ENCODE data around the gene NLGN1. TPM values are rescaled to one million over a fixed set of nuclear protein-coding genes. Genes with fewer than 3 reads are reported as not detected.

NLGN1 gene
- polyA plus RNA-seq, 1 donor from 2014 or later: 2.7 TPM

GRCh38 chr3:174255454-174255853, 857.9 kb downstream of the NLGN1 start:
- H3K27ac ChIP-seq (ENCODE audit: low read length): no peak overlapping the region
- TF ChIP-seq RAD21 (conservative IDR thresholded peaks at IDR 0.05): no peak
- no peak for TF ChIP-seq POLR2AphosphoS5 (IDR thresholded peaks at IDR 0.05)

GRCh38 chr3:174266476-174266875, 868.9 kb downstream of the NLGN1 start:
- Histone ChIP-seq H3K4me2 (ENCODE audit: low read length) (no peak overlapping the region), H3K9me3 (ENCODE audit: low read length) (no peaks in the 10 kb centered on the region), H3K9me2 (ENCODE audit: insufficient read depth, low read length) (no peaks in the 10 kb centered on the region), H3K27me3 (ENCODE audit: insufficient read depth, low read depth, low read length) (no peaks in the 10 kb centered on the region), H3K4me3 (ENCODE audit: low read length) (no peak overlapping the region), H3K27ac (ENCODE audit: low read length) (no peak overlapping the region), H3K9ac (ENCODE audit: low read length) (no peak overlapping the region), H3F3A (ENCODE audit: insufficient read depth, low read length, poor library complexity, severe bottlenecking) (no peaks in the 10 kb centered on the region), H2AFZ (ENCODE audit: low read depth, low read length) (no peak overlapping the region), H4K20me1 (ENCODE audit: insufficient read depth) (no peaks in the 10 kb centered on the region), H3K36me3 (ENCODE audit: insufficient read depth, low read length) (no peaks in the 10 kb centered on the region), H3K79me2 (replicated peaks; ENCODE audit: insufficient read depth, low read length) (no peaks in the 10 kb centered on the region)
- no peak for TF ChIP-seq MXI1 (conservative IDR thresholded peaks at IDR 0.05; ENCODE audit: poor library complexity, severe bottlenecking)
- TF ChIP-seq TAF1 (IDR thresholded peaks at IDR 0.05; ENCODE audit: low read depth): no peak
- no peak for TF ChIP-seq EP300 (conservative IDR thresholded peaks at IDR 0.05; ENCODE audit: poor library complexity, severe bottlenecking)
- TF ChIP-seq EZH2 (IDR thresholded peaks at IDR 0.05; ENCODE audit: borderline replicate concordance, insufficient read depth, low read length, poor library complexity, severe bottlenecking): no peak
- no peak for TF ChIP-seq RAD21 (conservative IDR thresholded peaks at IDR 0.05)
- no peak for TF ChIP-seq POLR2AphosphoS5 (IDR thresholded peaks at IDR 0.05)
- TF ChIP-seq REST (IDR thresholded peaks at IDR 0.05; ENCODE audit: borderline replicate concordance): no peak
- TF ChIP-seq CTCF (IDR thresholded peaks at IDR 0.05; ENCODE audit: poor library complexity, severe bottlenecking): no peak
- no peak for TF ChIP-seq SMC3 (conservative IDR thresholded peaks at IDR 0.05; ENCODE audit: poor library complexity)

More at GRCh38 chr3:174255454-174255853, 857.9 kb downstream of the NLGN1 start:
- Histone ChIP-seq H3K9me2 (ENCODE audit: insufficient read depth, low read length) (no peaks in the 10 kb centered on the region), H3K27me3 (ENCODE audit: insufficient read depth, low read depth, low read length) (no peaks in the 10 kb centered on the region), H3K9me3 (ENCODE audit: low read length) (no peaks in the 10 kb centered on the region), H3K79me2 (replicated peaks; ENCODE audit: insufficient read depth, low read length) (no peaks in the 10 kb centered on the region), H2AFZ (ENCODE audit: low read depth, low read length) (no peak overlapping the region), H3K4me3 (ENCODE audit: low read length) (no peak overlapping the region), H4K20me1 (ENCODE audit: insufficient read depth) (no peaks in the 10 kb centered on the region), H3K4me2 (ENCODE audit: low read length) (no peak overlapping the region), H3K9ac (ENCODE audit: low read length) (no peak overlapping the region), H3K36me3 (ENCODE audit: insufficient read depth, low read length) (peaks cover 3% of the 10 kb centered on the region), H3F3A (ENCODE audit: insufficient read depth, low read length, poor library complexity, severe bottlenecking) (no peaks in the 10 kb centered on the region)

GRCh38 chr3:174268061-174268460, 870.5 kb downstream of the NLGN1 start:
- H3K4me3 ChIP-seq (ENCODE audit: low read length): no peak overlapping the region
- no peaks in the 10 kb centered on the region for H3K9me2 ChIP-seq (ENCODE audit: insufficient read depth, low read length)
- no peaks in the 10 kb centered on the region for H3K36me3 ChIP-seq (ENCODE audit: insufficient read depth, low read length)

More at GRCh38 chr3:174268061-174268460, 870.5 kb downstream of the NLGN1 start:
- Histone ChIP-seq H3K9me3 (ENCODE audit: low read length) (no peaks in the 10 kb centered on the region), H3K79me2 (replicated peaks; ENCODE audit: insufficient read depth, low read length) (no peaks in the 10 kb centered on the region), H3K27me3 (ENCODE audit: insufficient read depth, low read depth, low read length) (no peaks in the 10 kb centered on the region), H3K9ac (ENCODE audit: low read length) (no peak overlapping the region), H3K27ac (ENCODE audit: low read length) (no peak overlapping the region), H3F3A (ENCODE audit: insufficient read depth, low read length, poor library complexity, severe bottlenecking) (no peaks in the 10 kb centered on the region), H3K4me2 (ENCODE audit: low read length) (no peak overlapping the region), H4K20me1 (ENCODE audit: insufficient read depth) (no peaks in the 10 kb centered on the region), H2AFZ (ENCODE audit: low read depth, low read length) (no peak overlapping the region)
- no peak for TF ChIP-seq EZH2 (IDR thresholded peaks at IDR 0.05; ENCODE audit: borderline replicate concordance, insufficient read depth, low read length, poor library complexity, severe bottlenecking)
- no peak for TF ChIP-seq SMC3 (conservative IDR thresholded peaks at IDR 0.05; ENCODE audit: poor library complexity)
- no peak for TF ChIP-seq CTCF (IDR thresholded peaks at IDR 0.05; ENCODE audit: poor library complexity, severe bottlenecking)
- TF ChIP-seq EP300 (conservative IDR thresholded peaks at IDR 0.05; ENCODE audit: poor library complexity, severe bottlenecking): no peak
- TF ChIP-seq REST (IDR thresholded peaks at IDR 0.05; ENCODE audit: borderline replicate concordance): no peak
- TF ChIP-seq MXI1 (conservative IDR thresholded peaks at IDR 0.05; ENCODE audit: poor library complexity, severe bottlenecking): no peak
- no peak for TF ChIP-seq POLR2AphosphoS5 (IDR thresholded peaks at IDR 0.05)
- no peak for TF ChIP-seq RAD21 (conservative IDR thresholded peaks at IDR 0.05)
- no peak for TF ChIP-seq TAF1 (IDR thresholded peaks at IDR 0.05; ENCODE audit: low read depth)

All from neural cell (in vitro differentiated cells).